IPS DF 4.7 (cell line): Measurements from ENCODE around the gene PRR7.

ENCODE experiments used
- DNase-seq: peaks from one replicate; pipeline ENCODE4 v3.0.0-alpha.2; 2013; ENCODE audit warnings: low spot score; ENCODE audit errors: extremely low read depth

PRR7 gene

DNA sequence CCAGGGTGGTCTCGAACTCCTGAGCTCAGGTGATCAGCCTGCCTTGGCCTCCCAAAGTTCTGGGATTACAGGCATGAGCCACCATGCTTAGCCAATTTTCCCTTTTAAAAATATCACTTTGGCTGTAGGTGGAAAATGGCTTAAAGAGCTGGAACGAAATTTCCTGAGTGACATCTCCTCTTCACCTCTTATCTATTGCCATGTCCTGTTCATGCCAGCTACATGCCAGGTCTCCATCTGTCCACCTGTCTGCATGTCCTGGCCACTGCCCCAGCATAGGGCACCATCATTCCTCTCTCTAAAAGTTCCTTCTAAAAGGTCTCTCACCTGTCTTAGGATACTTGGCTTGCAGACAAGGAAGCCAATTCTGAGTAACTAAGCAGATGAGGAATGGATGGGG lies 22.9 kb upstream of the PRR7 start:
- DNase-seq, result no peak

DNA sequence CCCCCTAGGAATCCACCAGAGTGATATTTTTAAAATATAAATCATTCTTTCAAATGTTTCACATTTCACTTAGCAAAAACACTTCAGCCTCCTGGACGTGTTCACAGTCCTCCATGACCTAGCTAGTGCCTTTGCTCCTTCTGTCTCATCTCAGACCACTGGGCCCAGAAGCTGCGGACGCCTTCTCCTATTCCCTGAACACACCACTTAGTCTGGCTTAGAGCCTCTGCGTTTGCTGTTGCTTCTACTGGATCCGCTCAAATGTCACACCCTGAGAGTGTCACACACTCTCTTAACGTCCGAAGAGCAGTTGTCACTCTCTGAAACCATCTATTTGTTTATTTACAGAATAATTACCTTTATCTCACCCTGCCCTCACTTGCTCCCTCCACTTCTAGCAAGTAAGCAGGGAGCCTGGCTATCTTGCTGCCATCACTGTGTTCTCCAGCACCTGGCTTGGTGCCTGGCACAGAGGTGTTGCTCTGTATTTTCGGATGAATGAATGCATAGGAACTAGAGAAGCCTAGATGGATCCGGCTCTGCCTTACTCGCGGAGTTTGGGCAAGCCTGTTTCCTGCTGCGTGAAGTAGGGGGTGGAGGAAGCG lies 21.3 kb upstream of the PRR7 start:
- no peak for DNase-seq

- DNase-seq, result peak; percentile 98
These were observed 20.6 kb upstream of the PRR7 start for GRCh38 chr5:177425801-177426565.

GRCh38 chr5:177426566-177427210 lies 19.9 kb upstream of the PRR7 start, which contains the start of gene GRK6:
TSS of gene GRK6 (plus strand) at chr5:177426676. CDS start at chr5:177426846, 170 bp downstream.
- no peak for DNase-seq

- no peak for DNase-seq
These were observed 19.3 kb upstream of the PRR7 start for GRCh38 chr5:177427211-177427822.

DNA sequence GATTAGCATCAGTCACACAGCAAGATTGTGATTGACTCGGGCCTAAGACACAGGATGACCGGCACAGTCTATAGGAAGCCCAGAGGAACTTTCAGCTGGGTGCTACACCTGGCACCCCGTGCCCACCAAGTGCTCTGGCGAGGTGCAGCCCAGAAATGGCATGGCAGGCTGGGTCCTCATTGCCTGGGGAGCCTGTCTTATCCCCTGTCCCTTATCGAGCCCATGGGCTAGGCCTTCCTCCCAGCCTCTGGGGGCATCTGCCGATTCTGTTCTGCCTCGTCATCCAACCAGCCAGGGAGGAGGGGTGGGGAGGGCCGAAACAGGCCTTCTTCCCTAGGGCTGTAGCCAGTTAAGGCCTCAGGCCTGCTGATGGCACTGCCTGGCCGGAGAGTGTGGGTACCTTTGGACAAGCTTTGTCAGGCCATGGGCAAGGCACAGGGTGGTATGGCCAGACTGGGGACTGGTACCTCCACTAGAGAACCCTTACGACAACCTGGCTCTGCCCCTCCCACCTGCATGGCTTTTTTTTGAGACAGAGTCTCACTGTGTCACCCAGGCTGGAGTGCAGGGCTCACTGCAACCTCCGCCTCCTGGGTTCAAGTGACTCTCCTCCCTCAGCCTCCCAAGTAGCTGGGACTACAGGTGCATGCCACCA lies 18.6 kb upstream of the PRR7 start:
- DNase-seq, result no peak

DNA sequence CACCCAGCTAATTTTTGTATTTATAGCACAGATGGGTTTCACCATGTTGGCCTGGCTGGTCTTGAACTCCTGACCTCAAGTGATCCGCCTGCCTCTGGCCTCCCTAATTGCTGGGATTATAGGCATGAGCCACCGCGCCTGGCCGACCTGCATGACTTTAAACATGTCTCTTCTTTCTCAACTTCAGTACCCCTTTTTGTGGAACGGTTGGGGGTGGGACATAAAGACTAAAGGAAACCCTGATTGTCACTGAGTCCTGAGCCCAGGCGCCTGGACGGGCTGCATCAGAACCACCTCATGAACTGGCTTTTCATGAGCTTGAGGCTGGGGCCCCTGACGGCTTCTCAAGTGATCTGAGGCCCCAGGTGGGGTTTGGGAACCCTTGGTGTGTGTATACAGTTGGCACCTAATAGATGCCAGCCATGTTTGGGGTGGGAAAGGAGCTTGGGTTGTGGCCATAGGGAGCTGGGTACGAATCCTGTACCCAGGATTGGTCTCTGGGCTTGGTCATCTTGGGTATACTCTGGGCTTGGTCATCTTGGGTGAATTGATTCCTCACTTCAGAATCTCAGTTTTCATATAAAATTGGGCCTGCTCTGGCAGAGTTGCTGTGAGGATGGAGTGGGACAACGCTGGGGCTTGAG lies 17.9 kb upstream of the PRR7 start:
- DNase-seq, result no peak

GRCh38 chr5:177429248-177430040 lies 17.2 kb upstream of the PRR7 start:
- no peak for DNase-seq

DNA sequence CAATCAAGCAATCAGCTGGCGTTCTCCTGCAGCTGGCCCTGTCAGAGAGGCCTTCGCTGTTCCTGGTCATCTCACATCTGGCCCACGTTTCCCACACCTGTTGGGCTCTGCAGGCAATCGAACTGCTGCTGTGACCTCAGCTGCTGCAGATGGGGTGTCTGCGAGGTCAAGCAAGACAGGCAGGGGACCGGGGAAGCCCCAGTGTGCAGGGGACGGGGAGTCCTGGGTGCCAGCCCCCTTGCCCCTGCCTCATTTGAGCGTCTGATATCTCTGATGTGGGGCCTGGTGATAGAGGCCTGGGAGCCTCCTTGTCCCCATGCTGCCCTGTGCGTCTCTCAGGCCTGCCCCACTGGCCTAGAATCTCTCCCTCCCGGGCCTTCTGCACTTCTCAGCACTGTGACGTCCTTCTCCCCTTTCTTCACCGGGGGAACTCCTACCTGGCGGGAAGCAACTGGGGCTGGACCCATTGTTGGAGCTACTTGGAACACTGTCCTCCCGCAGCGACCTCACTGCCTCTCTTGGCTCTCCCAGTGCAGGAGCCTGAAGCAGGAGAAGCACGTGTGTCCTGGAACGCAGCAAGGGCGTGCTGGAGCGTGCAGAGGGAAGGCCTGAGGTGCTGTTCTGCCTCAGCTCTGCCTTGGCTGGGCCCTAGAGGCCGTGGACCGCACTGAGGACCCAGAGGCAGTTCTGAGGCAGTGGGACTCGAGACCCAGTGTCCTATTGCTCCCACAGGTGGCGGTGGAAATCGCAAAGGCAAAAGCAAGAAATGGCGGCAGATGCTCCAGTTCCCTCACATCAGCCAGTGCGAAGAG lies 16.3 kb upstream of the PRR7 start:
- DNase-seq, result no peak

DNA sequence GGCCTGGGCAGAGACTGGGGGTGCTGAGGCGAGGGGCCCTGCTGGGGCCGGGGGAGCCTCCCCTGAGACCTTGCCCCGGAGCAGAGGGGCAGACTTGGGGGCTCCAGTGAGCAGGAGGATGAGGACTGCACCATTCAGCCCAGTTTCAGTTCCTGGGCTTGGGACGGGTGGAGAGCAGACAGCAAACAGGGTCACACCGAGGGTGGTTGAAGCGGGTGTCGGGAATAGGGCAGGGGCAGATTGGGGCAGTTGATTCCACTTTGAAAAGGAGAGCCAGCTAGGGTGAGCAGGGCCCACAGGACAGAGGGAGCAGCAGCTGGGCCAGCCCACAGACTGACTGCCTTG lies 15.7 kb upstream of the PRR7 start:
- no peak for DNase-seq

- DNase-seq, result no peak
These were observed 15.1 kb upstream of the PRR7 start for GRCh38 chr5:177431317-177432142.

- no peak for DNase-seq
These were observed 14.3 kb upstream of the PRR7 start for GRCh38 chr5:177432143-177432838.

DNA sequence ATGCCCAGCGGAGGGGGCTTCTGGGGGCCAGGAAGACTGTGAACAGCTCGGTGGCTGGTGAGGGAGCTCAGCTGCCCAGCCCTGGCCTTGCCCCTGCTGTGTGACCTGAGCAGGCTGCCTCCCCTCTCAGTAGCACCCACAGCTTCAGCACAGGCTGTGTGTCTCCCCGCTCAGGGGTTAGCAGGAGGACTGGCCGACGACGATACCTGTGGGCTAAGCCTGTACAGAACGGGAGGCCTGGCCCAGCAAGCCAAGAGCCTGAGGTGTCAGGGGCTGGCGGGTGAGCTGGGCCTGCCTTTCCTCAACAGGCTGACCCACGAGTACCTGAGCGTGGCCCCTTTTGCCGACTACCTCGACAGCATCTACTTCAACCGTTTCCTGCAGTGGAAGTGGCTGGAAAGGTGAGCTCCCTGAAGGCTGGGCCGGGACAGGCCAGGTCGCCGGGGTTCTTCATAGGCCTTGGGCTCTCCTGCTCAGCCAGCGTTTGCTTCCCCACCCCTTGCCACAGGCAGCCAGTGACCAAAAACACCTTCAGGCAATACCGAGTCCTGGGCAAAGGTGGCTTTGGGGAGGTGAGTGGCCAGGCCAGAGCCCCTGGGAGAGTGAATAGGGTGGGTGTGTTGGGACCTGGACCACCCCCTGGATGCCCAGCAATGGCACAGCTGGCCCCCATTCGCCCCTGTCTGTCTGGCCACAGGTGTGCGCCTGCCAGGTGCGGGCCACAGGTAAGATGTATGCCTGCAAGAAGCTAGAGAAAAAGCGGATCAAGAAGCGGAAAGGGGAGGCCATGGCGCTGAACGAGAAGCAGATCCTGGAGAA lies 13.6 kb upstream of the PRR7 start:
- DNase-seq, result no peak

DNA sequence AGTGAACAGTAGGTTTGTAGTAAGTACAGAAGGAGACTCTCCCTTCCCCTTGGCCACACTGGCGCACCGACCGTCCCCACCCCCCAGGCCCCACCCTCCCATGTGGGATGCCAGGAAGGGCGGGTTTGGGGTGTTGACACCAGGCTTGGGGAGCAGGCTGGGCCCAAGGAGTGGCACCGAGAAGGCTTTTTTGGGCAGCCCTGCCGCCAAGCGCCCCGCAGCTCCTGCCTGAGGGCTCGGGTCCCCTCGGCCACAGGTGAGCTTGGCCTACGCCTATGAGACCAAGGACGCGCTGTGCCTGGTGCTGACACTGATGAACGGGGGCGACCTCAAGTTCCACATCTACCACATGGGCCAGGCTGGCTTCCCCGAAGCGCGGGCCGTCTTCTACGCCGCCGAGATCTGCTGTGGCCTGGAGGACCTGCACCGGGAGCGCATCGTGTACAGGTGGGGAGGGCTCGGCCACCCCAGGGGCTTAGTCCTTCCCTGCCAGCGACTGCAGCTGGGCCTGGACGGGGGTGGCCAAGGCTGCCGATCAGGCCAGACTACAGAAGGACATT lies 12.9 kb upstream of the PRR7 start:
- DNase-seq, result no peak

GRCh38 chr5:177434437-177434836 lies 12.2 kb upstream of the PRR7 start:
- no peak for DNase-seq

- no peak for DNase-seq
These were observed 11.5 kb upstream of the PRR7 start for GRCh38 chr5:177434942-177435738.
